Measurements from ENCODE around the gene PIGZ.

Gene PIGZ

DNA sequence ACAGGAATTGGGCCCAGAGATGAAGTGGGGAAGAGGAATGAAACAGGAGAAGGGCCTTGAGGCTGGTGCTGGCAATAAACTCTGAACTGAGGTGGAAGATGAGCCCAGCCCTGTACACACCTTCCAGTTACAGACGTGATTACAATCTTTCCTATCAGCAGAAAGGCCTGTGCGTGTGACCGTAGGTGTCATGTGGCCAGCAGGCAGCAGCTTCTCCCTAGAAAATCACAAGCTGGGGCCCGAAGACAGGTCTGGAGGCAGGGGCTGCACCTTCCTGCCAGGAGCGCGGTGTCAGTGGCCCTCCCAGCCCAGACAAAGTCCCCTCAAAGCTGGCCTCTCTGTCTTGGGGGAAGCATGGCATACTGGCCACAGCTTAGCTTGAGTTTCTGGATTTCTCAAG is 16.7 kb upstream of the PIGZ start:
- no peaks in the 10 kb centered on the region for H3K36me3 Mint-ChIP-seq (ENCODE audit: insufficient read depth)
- no peak overlapping the region for H3K27ac Mint-ChIP-seq (ENCODE audit: low read depth)
- ATAC-seq (replicated peaks; ENCODE audit: extremely low read depth, poor library complexity, severe bottlenecking) (no peak), DNase-seq (ENCODE audit: low spot score in 2 of 2) (no peak)
- H3K9me3 Mint-ChIP-seq: peaks cover 8% of the 10 kb centered on the region
- H3K4me1 Mint-ChIP-seq: no peaks in the 10 kb centered on the region
- H3K27me3 Mint-ChIP-seq: peaks cover 71% of the 10 kb centered on the region
- H3K4me3 Mint-ChIP-seq: no peak overlapping the region

DNA sequence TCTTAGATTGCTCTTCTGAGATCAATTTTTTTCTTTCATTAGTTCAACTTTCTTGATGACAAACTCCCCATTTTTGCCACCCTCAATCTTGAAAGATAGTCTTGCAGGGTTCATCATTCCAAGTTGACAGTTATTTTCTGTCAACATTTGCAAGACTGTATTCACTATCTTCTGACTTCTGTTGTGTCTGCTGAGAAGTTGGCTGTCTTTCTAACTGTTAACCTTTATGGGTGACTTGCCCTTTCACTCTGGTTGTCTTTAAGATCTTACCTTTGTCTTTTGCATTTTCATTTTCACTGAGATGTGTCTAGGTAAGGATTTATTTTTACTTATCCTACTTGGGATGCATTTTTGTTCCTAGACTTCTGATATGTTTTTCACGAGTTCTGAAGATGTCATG is 14.6 kb upstream of the PIGZ start:
- Mint-ChIP-seq H3K36me3 (ENCODE audit: insufficient read depth) (no peaks in the 10 kb centered on the region), H3K4me3 (no peak overlapping the region), H3K27ac (ENCODE audit: low read depth) (no peak overlapping the region), H3K4me1 (no peaks in the 10 kb centered on the region), H3K27me3 (peaks cover 70% of the 10 kb centered on the region), H3K9me3 (peaks cover 8% of the 10 kb centered on the region)
- no peak for DNase-seq (ENCODE audit: low spot score in 2 of 2)
- no peak for ATAC-seq (replicated peaks; ENCODE audit: extremely low read depth, poor library complexity, severe bottlenecking)

DNA sequence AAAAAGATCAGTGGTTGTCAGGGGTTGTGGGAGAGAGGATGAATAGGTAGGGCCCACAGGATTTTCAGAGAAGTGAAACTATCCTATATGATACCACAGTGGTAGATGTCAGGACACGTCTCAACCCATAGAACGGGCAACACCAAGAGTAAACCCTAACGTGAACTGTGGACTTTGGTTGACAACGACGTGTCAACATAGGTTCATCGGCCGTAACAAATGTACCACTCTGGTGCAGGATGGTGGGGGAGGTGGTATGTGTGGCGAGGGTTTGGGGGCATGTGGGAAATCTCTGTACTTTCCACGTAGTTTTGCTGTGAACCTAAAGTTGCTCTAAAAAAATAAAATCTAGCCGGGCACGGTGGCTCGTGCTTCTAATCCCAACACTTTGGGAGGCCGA is 13.0 kb upstream of the PIGZ start:
- no peak overlapping the region for H3K4me3 Mint-ChIP-seq
- H3K9me3 Mint-ChIP-seq: peaks cover 8% of the 10 kb centered on the region
- H3K27ac Mint-ChIP-seq (ENCODE audit: low read depth): no peak overlapping the region
- DNase-seq (ENCODE audit: low spot score in 2 of 2) (no peak), ATAC-seq (replicated peaks; ENCODE audit: extremely low read depth, poor library complexity, severe bottlenecking) (no peak)
- H3K27me3 Mint-ChIP-seq: peaks cover 56% of the 10 kb centered on the region
- no peaks in the 10 kb centered on the region for H3K36me3 Mint-ChIP-seq (ENCODE audit: insufficient read depth)
- H3K4me1 Mint-ChIP-seq: no peaks in the 10 kb centered on the region

DNA sequence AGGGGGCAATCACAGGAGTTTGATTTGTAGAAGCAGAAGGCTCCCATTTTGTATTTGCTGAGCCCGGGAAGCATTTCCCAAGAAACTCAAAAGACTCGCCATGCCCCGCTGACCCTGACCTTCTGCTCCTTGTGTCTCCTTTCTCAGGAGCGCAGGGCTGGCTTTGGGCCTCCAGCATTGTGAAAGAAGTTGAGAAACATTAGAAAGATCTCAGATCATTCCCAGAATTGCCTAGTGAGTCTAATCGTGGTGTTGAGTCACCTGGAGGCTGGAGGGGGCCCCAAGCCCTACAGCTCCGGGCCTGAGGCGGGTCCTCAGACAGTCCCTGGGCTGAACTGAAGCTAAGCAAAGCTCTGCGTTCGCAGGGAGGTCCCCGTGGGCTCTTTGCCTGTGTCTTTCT is 10.9 kb upstream of the PIGZ start:
- H3K4me1 Mint-ChIP-seq: no peaks in the 10 kb centered on the region
- H3K9me3 Mint-ChIP-seq: peaks cover 8% of the 10 kb centered on the region
- ATAC-seq (replicated peaks; ENCODE audit: extremely low read depth, poor library complexity, severe bottlenecking): no peak
- DNase-seq (ENCODE audit: low spot score in 2 of 2): no peak
- no peaks in the 10 kb centered on the region for H3K36me3 Mint-ChIP-seq (ENCODE audit: insufficient read depth)
- H3K4me3 Mint-ChIP-seq: no peak overlapping the region
- H3K27ac Mint-ChIP-seq (ENCODE audit: low read depth): no peak overlapping the region
- H3K27me3 Mint-ChIP-seq: peaks cover 48% of the 10 kb centered on the region

DNA sequence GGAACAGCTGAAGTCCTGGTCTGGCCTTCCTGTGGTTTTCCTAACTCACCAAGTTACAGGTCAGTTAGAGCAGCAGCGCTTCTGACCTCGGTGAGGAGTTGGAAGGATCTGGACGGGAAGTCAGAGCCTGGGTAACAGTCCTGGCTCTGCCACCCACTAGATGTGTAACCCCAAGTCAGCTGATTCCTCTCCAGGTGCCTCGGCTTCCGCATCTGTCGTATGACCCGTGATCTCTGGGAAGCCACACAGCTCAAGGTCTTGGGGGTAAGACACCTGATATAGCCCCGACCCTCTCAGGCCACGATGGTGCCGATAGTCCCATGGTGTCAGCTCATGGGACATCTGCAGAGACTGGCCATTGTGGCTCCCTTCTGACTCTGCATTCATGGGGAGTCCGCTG is 8.3 kb upstream of the PIGZ start:
- ATAC-seq (replicated peaks; ENCODE audit: extremely low read depth, poor library complexity, severe bottlenecking): no peak
- H3K9me3 Mint-ChIP-seq: no peaks in the 10 kb centered on the region

DNA sequence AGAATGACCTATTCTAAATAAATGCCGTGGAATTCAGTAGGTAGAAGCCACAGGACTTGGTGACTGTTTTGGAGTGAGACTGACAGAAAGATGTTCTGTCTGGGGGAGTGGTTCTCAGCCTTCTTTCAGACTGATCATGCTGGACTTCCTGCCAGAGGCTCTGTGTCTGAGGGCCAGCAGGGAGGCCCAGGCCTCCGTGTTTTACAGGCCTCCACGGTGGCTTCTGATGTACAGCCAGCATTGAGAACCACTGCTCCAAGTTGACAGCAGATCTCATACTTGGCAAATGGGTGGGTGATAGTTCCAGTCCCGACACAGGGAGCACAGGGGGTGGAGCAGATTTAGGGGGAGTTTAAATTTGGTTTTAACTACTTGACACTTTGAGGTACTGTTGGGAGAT is 6.7 kb upstream of the PIGZ start:
- peaks cover 5% of the 10 kb centered on the region for H3K4me1 Mint-ChIP-seq
- H3K4me3 Mint-ChIP-seq: no peak overlapping the region
- H3K9me3 Mint-ChIP-seq: no peaks in the 10 kb centered on the region
- H3K36me3 Mint-ChIP-seq (ENCODE audit: insufficient read depth): no peaks in the 10 kb centered on the region
- no peak overlapping the region for H3K27ac Mint-ChIP-seq (ENCODE audit: low read depth)
- ATAC-seq (replicated peaks; ENCODE audit: extremely low read depth, poor library complexity, severe bottlenecking) (no peak), DNase-seq (ENCODE audit: low spot score in 2 of 2) (no peak)
- peaks cover 14% of the 10 kb centered on the region for H3K27me3 Mint-ChIP-seq

More for the DNA sequence above, 8.3 kb upstream of the PIGZ start:
- Mint-ChIP-seq H3K27me3 (peaks cover 30% of the 10 kb centered on the region), H3K4me3 (no peak overlapping the region), H3K36me3 (ENCODE audit: insufficient read depth) (no peaks in the 10 kb centered on the region), H3K27ac (ENCODE audit: low read depth) (no peak overlapping the region), H3K4me1 (no peaks in the 10 kb centered on the region)
- no peak for DNase-seq (ENCODE audit: low spot score in 2 of 2)

DNA sequence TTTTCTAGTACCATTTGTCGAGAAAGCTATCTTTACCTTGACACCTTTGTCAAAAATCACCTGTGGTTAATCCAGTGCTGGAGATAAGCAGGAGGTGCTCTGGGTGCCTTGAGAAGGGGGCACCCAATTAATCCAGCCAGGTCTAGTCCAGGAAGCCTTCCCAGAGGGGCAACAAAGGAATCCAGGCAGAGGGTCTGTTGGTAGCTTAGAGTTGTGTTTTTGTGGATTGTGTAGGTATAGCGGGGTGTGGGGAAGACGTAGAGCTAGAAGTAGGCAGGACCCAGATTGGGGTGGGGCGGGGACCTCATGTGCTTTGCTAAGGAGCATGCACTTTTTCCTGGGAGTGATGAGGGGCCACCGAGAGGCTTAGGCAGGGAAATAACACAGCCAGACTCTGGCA is 6.0 kb upstream of the PIGZ start:
- peaks cover 8% of the 10 kb centered on the region for H3K4me1 Mint-ChIP-seq
- H3K9me3 Mint-ChIP-seq: no peaks in the 10 kb centered on the region
- H3K4me3 Mint-ChIP-seq: no peak overlapping the region
- no peak for DNase-seq (ENCODE audit: low spot score in 2 of 2)
- H3K27me3 Mint-ChIP-seq: peaks cover 10% of the 10 kb centered on the region
- no peak for ATAC-seq (replicated peaks; ENCODE audit: extremely low read depth, poor library complexity, severe bottlenecking)
- H3K36me3 Mint-ChIP-seq (ENCODE audit: insufficient read depth): no peaks in the 10 kb centered on the region
- no peak overlapping the region for H3K27ac Mint-ChIP-seq (ENCODE audit: low read depth)

DNA sequence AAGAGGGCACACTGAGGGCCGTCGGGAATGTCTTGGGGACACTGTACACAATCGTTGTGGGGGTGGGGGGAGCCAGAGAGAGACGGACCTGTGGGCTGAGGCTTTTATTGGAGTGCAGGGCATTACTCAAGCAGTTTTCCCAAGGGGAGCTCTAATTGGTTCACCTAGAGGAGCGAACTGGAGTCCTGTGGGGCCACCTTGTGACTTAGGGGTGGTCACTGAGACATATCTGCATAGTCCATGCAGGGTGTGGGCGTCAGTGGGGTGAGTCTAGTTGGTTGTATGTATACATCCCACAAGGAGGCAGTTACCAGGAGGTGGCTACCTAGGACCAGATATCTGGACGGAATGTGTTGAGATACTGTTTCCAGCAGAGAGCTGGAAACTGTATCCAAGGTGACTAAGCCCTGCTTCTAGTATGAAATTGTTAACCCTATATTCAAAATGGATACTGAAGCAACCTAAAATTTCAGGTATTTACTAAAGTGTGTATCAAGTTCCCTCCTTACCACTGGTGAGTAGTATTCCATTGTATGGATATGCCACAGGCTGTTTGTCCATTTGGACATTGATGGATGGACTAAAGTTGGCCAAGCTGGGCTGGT is 2.6 kb upstream of the PIGZ start:
- H3K9me3 Mint-ChIP-seq: no peaks in the 10 kb centered on the region
- DNase-seq (ENCODE audit: low spot score in 2 of 2) (no peak), ATAC-seq (replicated peaks; ENCODE audit: extremely low read depth, poor library complexity, severe bottlenecking) (no peak)
- H3K4me1 Mint-ChIP-seq: peaks cover 8% of the 10 kb centered on the region
- H3K4me3 Mint-ChIP-seq: peak overlapping the region; percentile 81
- H3K36me3 Mint-ChIP-seq (ENCODE audit: insufficient read depth): no peaks in the 10 kb centered on the region
- no peak overlapping the region for H3K27ac Mint-ChIP-seq (ENCODE audit: low read depth)
- H3K27me3 Mint-ChIP-seq: no peaks in the 10 kb centered on the region

DNA sequence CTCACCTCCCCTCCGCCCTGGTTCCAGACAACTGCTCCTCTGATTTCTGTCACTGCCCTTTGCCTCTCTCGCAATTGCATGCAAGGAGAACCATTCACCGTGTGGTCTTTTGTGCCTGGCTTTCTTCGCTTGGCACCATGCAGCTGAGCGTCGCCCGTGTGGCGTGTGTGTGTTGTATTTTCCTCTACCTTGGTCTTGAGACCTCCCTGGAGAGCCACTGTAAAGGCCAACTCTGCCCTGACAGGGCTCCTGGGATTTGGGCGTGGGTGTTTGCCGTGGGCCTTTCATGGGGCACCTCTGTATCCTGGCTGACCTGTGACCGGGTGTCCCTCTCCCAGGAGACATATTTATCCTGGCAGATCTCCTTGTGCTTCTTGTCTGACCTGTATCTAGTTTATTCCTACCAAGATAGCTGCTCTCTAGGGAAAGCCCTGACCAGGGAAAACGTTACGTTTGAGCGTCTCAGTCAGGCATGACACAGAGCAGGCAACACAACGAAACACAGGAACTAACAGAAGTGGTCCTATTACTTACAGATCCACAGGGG is 2.0 kb upstream of the PIGZ start:
- Mint-ChIP-seq H3K27me3 (no peaks in the 10 kb centered on the region), H3K4me1 (peaks cover 8% of the 10 kb centered on the region), H3K9me3 (no peaks in the 10 kb centered on the region), H3K4me3 (peak overlapping the region; percentile 81), H3K27ac (ENCODE audit: low read depth) (no peak overlapping the region), H3K36me3 (ENCODE audit: insufficient read depth) (no peaks in the 10 kb centered on the region)
- no peak for DNase-seq (ENCODE audit: low spot score in 2 of 2)
- ATAC-seq (replicated peaks; ENCODE audit: extremely low read depth, poor library complexity, severe bottlenecking): no peak

DNA sequence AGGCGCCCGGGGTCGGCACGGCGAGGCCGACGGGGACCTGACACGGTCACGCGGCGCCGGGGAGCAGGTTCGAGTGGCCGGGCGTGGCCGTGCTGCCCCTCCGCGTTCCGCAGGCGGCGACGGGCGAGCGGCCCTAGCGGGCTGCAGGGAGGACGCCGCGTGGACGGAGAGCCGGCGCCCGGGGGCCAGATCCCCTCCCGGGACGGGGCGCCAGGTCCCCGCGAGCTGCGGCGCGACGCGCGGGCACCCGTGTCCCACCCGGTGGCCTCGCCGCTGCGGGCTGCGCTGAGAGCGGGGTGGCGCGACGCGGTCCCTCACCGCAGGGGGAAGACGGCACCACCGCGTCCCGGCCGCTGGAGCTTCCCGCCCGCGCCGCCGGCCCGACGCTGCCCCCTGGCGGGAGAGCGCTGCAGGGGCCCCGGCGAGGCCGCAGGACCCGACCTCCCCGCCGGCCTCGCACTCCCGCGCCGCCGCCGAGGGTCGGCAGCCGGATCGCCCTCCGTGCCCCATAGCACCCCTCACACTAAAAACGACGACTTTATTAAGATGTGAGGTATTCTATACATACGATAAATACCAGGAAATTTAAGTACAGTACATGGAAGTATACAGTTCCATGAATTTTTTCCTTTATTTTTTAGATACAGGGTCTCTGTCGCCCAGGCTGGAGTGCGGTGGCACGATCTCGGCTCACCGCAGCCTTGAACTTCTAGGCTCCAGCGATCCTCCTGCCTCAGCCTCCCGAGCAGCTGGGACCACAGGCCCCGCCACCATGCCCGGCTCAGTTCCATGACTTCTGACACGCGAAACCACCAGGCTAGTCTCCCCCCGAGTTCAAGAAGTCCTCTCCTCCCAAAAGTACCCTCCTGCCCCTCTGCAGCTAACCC is 1.3 kb upstream of the PIGZ start:
- Mint-ChIP-seq H3K36me3 (ENCODE audit: insufficient read depth) (peaks cover 2% of the 10 kb centered on the region), H3K9me3 (no peaks in the 10 kb centered on the region)
- DNase-seq (ENCODE audit: low spot score in 2 of 2): peak; percentile 31 to 49

DNA sequence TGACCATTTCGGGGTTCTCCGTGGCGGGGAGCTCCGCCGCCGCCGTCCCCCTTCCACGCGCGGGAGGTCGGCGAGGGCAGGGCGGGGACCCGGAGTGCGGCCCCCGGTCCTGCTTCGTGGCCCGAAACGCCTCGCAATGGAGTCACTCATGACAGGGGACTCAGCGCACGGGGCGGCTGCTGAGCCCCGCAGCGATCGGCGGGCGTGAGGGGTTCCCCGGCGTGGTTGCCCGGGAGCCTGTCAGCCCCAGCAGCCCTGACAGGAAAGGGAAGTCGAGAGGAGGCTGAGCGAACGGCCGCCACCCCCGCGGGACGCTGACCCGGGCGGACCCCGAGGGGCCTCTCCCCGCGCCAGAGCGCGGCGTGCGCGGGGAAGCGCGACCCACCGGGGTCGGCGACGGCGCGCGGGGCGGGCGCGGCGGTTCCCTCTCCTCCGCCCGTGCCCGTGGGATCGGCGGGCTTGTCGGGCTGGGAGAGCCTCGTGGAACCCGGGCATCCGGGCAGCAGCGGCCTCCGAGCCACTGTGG is 564 bp upstream of the PIGZ start:
- H3K27ac Mint-ChIP-seq (ENCODE audit: low read depth): peak overlapping the region; percentile 74
- DNase-seq (ENCODE audit: low spot score in 2 of 2): no peak
- H3K4me3 Mint-ChIP-seq: peak overlapping the region; percentile 83
- ATAC-seq (replicated peaks; ENCODE audit: extremely low read depth, poor library complexity, severe bottlenecking): peak; percentile 62
- no peaks in the 10 kb centered on the region for H3K27me3 Mint-ChIP-seq
- no peaks in the 10 kb centered on the region for H3K9me3 Mint-ChIP-seq
- H3K36me3 Mint-ChIP-seq (ENCODE audit: insufficient read depth): peaks cover 2% of the 10 kb centered on the region
- H3K4me1 Mint-ChIP-seq: peaks cover 8% of the 10 kb centered on the region

More for the DNA sequence above, 1.3 kb upstream of the PIGZ start:
- H3K27ac Mint-ChIP-seq (ENCODE audit: low read depth): no peak overlapping the region
- no peaks in the 10 kb centered on the region for H3K27me3 Mint-ChIP-seq
- H3K4me1 Mint-ChIP-seq: peaks cover 8% of the 10 kb centered on the region
- peak overlapping the region; percentile 81 for H3K4me3 Mint-ChIP-seq
- ATAC-seq (replicated peaks; ENCODE audit: extremely low read depth, poor library complexity, severe bottlenecking): peak; percentile 66

DNA sequence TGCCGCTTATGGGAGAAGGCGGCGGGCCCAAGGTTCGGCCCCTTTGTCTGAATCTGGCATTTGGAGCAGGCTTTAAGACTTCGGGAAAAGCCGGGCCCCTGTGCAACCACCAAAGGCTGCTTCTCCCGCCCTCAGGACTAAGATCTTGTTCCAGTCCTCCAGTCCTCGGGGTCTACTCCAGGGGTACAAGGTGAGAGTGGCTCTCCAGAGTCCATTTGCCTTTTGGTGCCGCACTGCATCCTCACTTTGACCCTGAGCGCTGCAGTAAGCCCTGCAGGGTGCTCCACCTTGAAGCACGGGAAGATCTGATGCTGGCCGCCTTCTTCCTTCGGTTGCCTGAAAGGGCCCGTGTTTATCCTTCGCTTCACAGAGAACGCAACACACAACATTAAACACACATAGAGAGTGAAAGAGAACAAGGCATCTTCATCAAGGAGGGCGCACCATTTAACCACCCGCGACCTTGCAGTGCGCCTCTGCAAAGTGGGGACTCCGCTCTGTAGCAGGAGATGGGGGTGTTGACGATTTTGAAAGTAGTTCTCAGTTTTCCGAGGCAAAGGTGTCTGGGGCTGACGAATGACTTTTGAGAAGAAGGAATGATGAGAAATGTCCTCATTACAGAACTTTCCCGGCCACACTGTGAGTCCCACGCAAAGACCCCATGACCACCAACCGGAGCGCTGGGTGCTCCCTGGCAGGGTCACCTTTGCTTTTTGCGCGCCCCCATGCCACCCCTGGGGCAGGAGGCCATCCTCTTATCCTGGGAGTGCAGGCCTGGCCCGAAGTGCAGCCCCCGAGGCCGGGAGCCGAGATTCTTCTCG is 1.0 kb downstream of the PIGZ start:
- H3K9me3 Mint-ChIP-seq: no peaks in the 10 kb centered on the region
- H3K36me3 Mint-ChIP-seq (ENCODE audit: insufficient read depth): peaks cover 2% of the 10 kb centered on the region
- DNase-seq (ENCODE audit: low spot score in 2 of 2) (no peak), ATAC-seq (replicated peaks; ENCODE audit: extremely low read depth, poor library complexity, severe bottlenecking) (no peak)
- no peak overlapping the region for H3K27ac Mint-ChIP-seq (ENCODE audit: low read depth)
- peaks cover 8% of the 10 kb centered on the region for H3K4me1 Mint-ChIP-seq
- no peaks in the 10 kb centered on the region for H3K27me3 Mint-ChIP-seq
- peak overlapping the region; percentile 68 for H3K4me3 Mint-ChIP-seq

All from central memory CD8-positive, alpha-beta T cell (primary cell).